HepG2 (cell line): ENCODE measurements around the gene SORBS2. TPM values are rescaled to one million over a fixed set of nuclear protein-coding genes. Genes with fewer than 3 reads are reported as not detected.

Experiments
- EHMT2 ChIP-seq: fragments of 200-600 bp; sonication (generic); IDR thresholded peaks from 2 replicates; pipeline ENCODE4 v1.7.0; 2017; ENCODE audit warnings: antibody characterized with exemption, low read depth, low read length, borderline replicate concordance
- GABPB1 ChIP-seq: IDR thresholded peaks from 2 replicates; pipeline ENCODE4 v1.6.1; 2016; ENCODE audit warnings: mild to moderate bottlenecking, missing genetic modification reagents, moderate library complexity, missing compliant biosample characterization
- GATAD2A ChIP-seq: IDR thresholded peaks from 2 replicates; pipeline ENCODE4 v1.6.1; 2016
- HNF4G ChIP-seq, 2 experiments: sonication (generic) in 1 of 2; formaldehyde crosslinking in 1 of 2; IDR thresholded peaks; 2 replicates each; pipeline versions ENCODE4 v1.4.0 to v1.6.1; 2011 to 2020; ENCODE audit warnings: borderline replicate concordance in 2 of 2, low read depth in 2 of 2, mild to moderate bottlenecking in 2 of 2, low read length in 1 of 2, missing genetic modification reagents in 1 of 2, moderate library complexity in 1 of 2
- KLF11 ChIP-seq: IDR thresholded peaks from 2 replicates; pipeline ENCODE4 v1.6.1; 2016; ENCODE audit warnings: missing compliant biosample characterization
- POGZ ChIP-seq: sonication (generic); formaldehyde crosslinking; IDR thresholded peaks from 2 replicates; pipeline ENCODE4 v1.4.0; 2020; ENCODE audit warnings: mild to moderate bottlenecking, missing genetic modification reagents
- ZNF30 ChIP-seq: sonication (generic); formaldehyde crosslinking; IDR thresholded peaks from 2 replicates; pipeline ENCODE4 v1.5.0; 2020; ENCODE audit warnings: mild to moderate bottlenecking, missing genetic modification reagents
- ZNF646 ChIP-seq: sonication (generic); formaldehyde crosslinking; IDR thresholded peaks from 2 replicates; pipeline ENCODE4 v1.9.0; 2021; ENCODE audit warnings: mild to moderate bottlenecking, missing genetic modification reagents
- polyA plus RNA-seq, 8 experiments: library from polyadenylated mRNA; depleted of rRNA in 3 of 8; stranded (reverse) in 7 of 8; unstranded in 1 of 8; fragments of >200 nt; fragmentation: Illumina TruSeq in 4 of 8; extraction: Trizol in 4 of 8; gene quantifications; 2 replicates each; pipeline versions ENCODE4 v1.2.1 to v1.2.3, GENCODE V29; 2011 to 2016; ENCODE audit warnings: low read depth in 4 of 8, missing spikeins in 1 of 8, mixed read lengths in 1 of 8; ENCODE audit not compliant: insufficient read depth in 1 of 8
- total RNA-seq, 5 experiments: library from RNA; depleted of rRNA; stranded (reverse); fragments of >200 nt; fragmentation: Illumina TruSeq; extraction: Trizol; gene quantifications; 2 replicates each; pipeline ENCODE4 v1.2.3, GENCODE V29; 2016; ENCODE audit warnings: low read depth in 1 of 5
- TF ChIP-seq, protein P1 (sequence below): sonication (generic); formaldehyde crosslinking; IDR thresholded peaks from 2 replicates; pipeline ENCODE4 v1.8.1; 2023; ENCODE audit warnings: mild to moderate bottlenecking, missing genetic modification reagents
- TF ChIP-seq, protein P2 (sequence below): sonication (generic); formaldehyde crosslinking; IDR thresholded peaks from 2 replicates; pipeline ENCODE4 v1.4.0; 2020; ENCODE audit warnings: missing genetic modification reagents, borderline replicate concordance
- TF ChIP-seq, protein P3 (sequence below): IDR thresholded peaks from 2 replicates; pipeline ENCODE4 v1.4.0; 2020; ENCODE audit warnings: mild to moderate bottlenecking, missing genetic modification reagents

Gene SORBS2
- total and polyA plus RNA-seq, 2 of the 13 experiments (the other 11 are each of a cell fraction or from before 2014, with no cell fraction given): 25.0 to 80.5 TPM

DNA sequence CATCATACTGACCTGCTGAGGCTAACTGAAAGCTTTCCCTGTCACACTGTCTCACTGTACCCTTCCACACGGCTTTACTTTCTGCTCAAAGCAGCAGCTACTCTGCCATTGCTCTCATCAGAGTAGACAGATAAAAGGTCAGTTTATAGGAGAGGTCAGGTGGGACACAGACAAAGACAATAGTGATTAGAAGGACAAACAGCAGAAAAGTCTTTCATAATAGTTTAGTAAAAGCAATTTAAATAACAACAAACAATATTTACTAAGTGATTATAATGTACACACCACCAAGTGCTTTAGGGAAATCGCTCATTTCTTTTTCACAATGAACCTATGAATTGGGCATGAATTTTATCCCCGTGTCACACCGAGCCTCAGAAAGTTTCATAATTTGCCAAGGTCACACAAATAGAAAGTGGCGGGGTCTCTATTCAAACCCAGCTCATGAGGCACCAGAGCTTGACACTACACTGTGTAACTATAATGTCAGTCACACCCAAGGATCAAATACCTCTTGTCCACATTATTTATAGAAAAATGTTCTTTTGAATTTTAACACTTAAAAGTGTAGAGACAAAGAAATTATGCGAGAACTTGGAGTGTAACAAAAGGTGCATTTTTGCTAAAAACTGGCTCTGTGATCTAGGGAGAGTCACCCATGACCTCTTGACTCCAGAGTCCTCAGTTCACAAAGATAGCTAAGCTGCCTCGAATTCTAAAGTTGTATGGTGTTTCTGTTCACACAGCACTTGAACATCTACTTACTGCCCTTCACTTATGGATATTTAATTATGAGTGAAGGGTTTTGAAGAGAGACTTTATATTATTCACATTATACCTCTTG lies 24.5 kb upstream of the SORBS2 start (continued):
- TF ChIP-seq, protein P1, sequence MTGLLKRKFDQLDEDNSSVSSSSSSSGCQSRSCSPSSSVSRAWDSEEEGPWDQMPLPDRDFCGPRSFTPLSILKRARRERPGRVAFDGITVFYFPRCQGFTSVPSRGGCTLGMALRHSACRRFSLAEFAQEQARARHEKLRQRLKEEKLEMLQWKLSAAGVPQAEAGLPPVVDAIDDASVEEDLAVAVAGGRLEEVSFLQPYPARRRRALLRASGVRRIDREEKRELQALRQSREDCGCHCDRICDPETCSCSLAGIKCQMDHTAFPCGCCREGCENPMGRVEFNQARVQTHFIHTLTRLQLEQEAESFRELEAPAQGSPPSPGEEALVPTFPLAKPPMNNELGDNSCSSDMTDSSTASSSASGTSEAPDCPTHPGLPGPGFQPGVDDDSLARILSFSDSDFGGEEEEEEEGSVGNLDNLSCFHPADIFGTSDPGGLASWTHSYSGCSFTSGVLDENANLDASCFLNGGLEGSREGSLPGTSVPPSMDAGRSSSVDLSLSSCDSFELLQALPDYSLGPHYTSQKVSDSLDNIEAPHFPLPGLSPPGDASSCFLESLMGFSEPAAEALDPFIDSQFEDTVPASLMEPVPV: 0 out of 2 replicates have a peak, but pooled peaks have one; percentile 22
- no peak for TF ChIP-seq KLF11 (CRISPR knock-in tag)
- TF ChIP-seq, protein P2, sequence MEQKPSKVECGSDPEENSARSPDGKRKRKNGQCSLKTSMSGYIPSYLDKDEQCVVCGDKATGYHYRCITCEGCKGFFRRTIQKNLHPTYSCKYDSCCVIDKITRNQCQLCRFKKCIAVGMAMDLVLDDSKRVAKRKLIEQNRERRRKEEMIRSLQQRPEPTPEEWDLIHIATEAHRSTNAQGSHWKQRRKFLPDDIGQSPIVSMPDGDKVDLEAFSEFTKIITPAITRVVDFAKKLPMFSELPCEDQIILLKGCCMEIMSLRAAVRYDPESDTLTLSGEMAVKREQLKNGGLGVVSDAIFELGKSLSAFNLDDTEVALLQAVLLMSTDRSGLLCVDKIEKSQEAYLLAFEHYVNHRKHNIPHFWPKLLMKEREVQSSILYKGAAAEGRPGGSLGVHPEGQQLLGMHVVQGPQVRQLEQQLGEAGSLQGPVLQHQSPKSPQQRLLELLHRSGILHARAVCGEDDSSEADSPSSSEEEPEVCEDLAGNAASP (CRISPR knock-in tag): 0 out of 2 replicates have a peak, but pooled peaks have one; percentile 14
- TF ChIP-seq POGZ (CRISPR knock-in tag): 0 out of 2 replicates have a peak, but pooled peaks have one; percentile 27
- TF ChIP-seq ZNF30 (CRISPR knock-in tag): no peak
- TF ChIP-seq GATAD2A (CRISPR knock-in tag): peak; percentile 44; the same call in 1 of the 2 replicates
- no peak for TF ChIP-seq ZNF646
- TF ChIP-seq, protein P3, sequence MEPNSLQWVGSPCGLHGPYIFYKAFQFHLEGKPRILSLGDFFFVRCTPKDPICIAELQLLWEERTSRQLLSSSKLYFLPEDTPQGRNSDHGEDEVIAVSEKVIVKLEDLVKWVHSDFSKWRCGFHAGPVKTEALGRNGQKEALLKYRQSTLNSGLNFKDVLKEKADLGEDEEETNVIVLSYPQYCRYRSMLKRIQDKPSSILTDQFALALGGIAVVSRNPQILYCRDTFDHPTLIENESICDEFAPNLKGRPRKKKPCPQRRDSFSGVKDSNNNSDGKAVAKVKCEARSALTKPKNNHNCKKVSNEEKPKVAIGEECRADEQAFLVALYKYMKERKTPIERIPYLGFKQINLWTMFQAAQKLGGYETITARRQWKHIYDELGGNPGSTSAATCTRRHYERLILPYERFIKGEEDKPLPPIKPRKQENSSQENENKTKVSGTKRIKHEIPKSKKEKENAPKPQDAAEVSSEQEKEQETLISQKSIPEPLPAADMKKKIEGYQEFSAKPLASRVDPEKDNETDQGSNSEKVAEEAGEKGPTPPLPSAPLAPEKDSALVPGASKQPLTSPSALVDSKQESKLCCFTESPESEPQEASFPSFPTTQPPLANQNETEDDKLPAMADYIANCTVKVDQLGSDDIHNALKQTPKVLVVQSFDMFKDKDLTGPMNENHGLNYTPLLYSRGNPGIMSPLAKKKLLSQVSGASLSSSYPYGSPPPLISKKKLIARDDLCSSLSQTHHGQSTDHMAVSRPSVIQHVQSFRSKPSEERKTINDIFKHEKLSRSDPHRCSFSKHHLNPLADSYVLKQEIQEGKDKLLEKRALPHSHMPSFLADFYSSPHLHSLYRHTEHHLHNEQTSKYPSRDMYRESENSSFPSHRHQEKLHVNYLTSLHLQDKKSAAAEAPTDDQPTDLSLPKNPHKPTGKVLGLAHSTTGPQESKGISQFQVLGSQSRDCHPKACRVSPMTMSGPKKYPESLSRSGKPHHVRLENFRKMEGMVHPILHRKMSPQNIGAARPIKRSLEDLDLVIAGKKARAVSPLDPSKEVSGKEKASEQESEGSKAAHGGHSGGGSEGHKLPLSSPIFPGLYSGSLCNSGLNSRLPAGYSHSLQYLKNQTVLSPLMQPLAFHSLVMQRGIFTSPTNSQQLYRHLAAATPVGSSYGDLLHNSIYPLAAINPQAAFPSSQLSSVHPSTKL: peak; percentile 34
- peak; percentile 19; the same call in 1 of the 2 replicates for TF ChIP-seq EHMT2
- TF ChIP-seq GABPB1 (CRISPR knock-in tag): no peak
- TF ChIP-seq HNF4G (IDR thresholded peaks at IDR 0.05; ENCODE audit: borderline replicate concordance, low read depth, low read length): peak; percentile 52; the same call in 1 of the 2 replicates
- TF ChIP-seq HNF4G (CRISPR knock-in tag; IDR thresholded peaks at IDR 0.05; ENCODE audit: borderline replicate concordance, low read depth): no peak
